HG02870 (cell line): ENCODE data around the gene PLCH1.
"Not testable (repeated sequence)": the region's sequence is repeated elsewhere in the genome, so short reads cannot be mapped to it uniquely, and the experiment has no call there.

ENCODE experiments used
- ATAC-seq: cut with Tn5 transposase; IDR thresholded peaks from one replicate; pipeline ENCODE4 v1.9.1; 2021; ENCODE audit warnings: mild to moderate bottlenecking, moderate library complexity; ENCODE audit not compliant: unreplicated experiment

The PLCH1 gene

GRCh38 chr3:155651489-155652218, 93.2 kb downstream of the PLCH1 start:
- ATAC-seq, result no peak

- ATAC-seq, result no peak
Measured at GRCh38 chr3:155648013-155648591, 96.8 kb downstream of the PLCH1 start.

- no peak for ATAC-seq
Measured at GRCh38 chr3:155647206-155647605, 97.7 kb downstream of the PLCH1 start.

- ATAC-seq, result no peak
Measured at GRCh38 chr3:155646669-155647068, 98.2 kb downstream of the PLCH1 start.

- ATAC-seq, result no peak
Measured at GRCh38 chr3:155646128-155646527, 98.7 kb downstream of the PLCH1 start.

DNA sequence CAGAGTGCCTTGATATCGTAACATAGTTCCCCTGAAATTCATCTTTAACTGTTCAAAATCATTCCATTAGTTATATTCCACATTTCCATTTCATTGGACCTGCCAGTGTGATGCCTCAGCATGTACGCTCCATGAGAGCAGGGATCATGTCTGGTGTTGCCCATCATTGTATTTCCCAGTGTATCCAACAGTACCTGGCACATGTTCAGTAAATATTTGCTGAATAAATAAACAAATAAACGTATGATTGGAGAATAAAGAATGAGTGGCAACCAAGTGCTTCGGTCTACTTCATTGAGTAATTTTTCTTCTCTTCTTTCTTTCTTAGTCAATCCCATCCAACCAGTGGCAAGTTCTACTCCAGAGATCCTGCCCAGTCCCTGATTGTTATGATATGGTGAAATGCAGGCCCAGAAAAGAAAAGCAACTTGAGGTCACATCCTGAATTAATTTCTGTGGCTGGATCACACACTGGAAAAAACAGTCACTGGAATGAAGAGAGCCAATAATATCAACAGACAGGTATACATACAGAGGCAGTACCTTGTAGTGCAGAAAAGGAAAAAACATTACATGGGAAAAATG, 101.2 kb downstream of the PLCH1 start:
- ATAC-seq, result no peak

GRCh38 chr3:155641956-155642355, 102.9 kb downstream of the PLCH1 start:
- no peak for ATAC-seq

DNA sequence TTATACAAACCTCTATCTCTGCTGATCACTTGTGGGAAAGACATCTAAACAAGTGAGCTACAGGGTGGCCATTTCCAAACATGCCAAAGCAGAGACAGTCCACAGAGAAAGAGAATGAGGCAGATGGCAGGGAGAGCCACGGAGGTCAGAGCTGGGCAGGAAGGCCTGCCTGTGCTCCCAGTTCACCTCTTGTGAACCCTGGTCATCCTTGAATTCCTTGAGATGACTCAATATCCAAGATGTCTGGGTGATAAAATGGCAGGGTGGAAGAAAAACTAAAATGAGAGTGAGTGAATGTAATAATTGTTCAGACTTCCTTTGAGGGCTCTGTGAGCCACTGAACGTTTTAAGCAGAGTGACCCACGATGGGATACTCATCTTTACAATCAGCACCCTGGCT, 104.8 kb downstream of the PLCH1 start:
- ATAC-seq, result no peak

DNA sequence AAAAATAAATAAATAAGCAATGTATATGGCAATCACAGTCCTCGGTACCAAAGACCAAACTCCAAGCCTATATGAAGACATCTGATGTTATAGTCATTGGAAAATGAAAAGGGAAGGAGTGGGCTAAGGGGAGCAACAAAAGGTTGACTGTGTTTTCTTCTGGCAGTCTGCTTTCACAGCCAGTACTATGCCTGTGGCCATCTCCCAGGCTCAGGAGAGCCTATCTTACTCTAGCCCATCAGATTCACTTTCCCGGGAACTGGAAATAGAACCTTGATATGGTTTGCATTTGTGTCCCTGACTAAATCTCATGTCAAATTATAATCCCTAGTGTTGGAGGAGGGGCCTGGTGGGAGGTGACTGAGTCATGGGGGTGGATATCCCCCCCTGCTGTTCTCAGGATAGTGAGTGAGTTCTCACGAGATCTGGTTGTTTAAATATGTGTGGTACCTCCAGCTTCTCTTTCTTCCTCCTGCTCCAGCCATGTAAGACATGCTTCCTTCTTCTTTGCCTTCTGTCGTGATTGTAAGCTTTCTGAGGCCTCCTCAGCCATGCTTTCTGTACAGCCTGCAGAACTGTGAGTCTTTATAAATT, 105.3 kb downstream of the PLCH1 start:
- no peak for ATAC-seq

GRCh38 chr3:155638461-155638860, 106.4 kb downstream of the PLCH1 start:
- not testable (repeated sequence) for ATAC-seq

DNA sequence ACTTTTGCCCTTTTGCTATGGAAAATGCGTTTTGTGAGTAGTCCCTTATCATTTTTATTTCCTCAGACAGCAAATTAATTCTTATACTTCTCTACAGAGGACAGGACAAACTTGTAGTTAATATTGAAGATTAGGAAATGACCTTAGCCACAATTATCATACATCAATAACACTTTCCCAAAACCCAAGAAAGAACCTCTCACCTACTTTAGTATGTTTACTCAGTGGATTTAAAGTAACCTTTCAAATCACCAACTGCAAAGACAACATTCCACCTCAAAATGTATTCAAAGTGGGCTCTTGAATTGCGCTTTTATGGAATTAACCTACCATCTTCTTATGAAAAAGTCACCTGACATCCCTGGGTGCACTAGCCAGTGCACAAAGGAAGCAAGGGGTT, 107.3 kb downstream of the PLCH1 start:
- ATAC-seq, result no peak

GRCh38 chr3:155635056-155635455, 109.8 kb downstream of the PLCH1 start:
- no peak for ATAC-seq

DNA sequence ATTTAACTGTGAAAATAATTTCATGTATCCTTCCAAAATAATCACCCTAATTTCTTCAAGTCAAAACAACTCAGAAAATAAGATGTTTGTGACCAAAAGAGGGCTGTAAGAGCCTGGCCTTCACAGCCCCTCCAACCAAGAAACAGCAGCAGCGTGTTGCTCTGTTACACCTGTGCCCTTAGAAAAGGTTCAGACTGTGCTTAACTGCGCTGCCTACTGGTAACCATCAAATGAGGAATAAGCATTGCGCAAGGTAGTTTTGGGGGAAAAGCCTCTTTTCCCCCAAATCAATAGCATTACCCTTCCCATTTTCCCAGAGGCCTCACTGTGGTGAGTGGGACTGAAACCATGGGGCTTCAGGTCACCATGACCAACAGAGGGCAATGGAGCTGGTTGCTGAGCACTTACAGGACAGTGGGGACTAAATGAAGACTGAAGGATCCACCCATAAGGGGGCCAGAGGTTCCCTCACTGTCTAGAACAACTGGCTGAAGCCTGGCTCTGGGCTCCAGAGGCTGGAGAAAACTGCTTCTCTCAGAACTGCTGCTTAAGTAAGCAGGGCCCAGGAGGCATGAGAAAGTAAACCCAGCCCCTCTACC, 110.7 kb downstream of the PLCH1 start:
- ATAC-seq, result no peak

DNA sequence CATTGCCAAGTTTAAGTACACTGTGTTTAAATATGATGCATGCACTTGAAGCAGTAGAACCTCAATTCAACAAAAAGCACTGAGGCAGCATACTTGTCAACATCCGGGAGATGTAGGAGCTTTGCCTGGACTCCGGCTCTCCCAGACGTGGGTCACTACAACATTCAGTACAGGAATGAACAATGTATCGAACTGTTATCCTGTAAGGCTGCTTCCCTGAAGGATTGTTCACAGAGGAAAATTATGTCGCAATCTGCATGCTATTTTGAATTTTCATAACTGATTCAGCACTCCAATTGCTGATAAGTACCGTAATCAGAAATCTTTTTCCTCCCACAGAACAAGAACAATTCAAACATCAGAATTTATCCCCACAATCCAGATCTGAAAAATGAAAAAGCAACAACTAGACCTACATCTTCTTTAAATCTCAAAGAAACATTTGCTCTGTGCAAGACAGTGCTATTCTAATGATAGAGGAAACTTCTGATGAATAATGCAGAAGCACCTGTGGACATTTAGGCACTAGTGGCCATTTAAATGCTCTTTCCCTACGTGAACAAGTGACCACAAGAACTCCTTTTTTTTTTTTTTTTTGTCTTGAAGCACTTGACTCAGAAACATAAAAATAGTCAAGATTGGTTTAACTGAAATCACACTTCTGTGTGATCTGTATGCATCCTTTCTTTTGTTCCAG, 113.4 kb downstream of the PLCH1 start:
- no peak for ATAC-seq

DNA sequence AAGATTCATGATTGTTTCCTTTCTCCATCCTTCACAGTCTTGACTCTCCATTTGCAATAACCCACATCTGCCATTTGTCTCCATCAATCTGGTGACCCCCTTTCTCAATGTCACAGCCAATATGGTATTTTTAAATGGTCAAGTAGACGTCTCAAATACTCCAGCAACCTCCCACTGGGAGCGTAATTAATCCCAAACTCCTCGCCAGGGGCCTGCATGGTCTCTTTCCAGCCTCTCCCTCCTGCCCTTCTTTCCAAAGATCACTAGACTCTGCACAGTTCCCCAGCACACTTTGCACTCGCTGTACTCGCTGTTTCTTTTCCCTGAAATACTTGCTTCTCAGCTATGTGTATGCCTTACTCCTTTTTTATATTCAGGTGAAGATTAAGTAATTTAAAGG, 115.3 kb downstream of the PLCH1 start:
- ATAC-seq, result no peak

DNA sequence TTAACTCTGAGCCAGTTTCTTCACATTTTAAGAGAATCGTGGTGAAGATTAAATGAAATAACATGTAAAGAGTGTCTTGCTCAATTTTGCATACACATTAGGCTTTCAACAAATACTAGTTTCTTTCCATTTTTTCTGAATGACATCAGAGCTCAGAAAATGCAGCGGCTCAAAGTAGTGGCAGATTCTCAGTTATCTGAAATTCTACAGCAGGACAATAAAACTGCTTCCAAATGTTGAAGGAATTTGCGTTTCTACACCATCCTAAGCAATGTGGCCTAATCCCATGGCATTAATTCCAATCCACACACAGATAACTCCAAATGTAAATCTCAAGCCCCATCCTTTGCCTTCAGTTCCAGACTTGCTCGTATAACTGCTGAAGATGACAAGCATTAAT, 115.8 kb downstream of the PLCH1 start:
- ATAC-seq, result no peak

- not testable (repeated sequence) for ATAC-seq
Measured at GRCh38 chr3:155622647-155623046, 122.2 kb downstream of the PLCH1 start.

- ATAC-seq, result not testable (repeated sequence)
Measured at GRCh38 chr3:155620552-155620951, 124.3 kb downstream of the PLCH1 start.

DNA sequence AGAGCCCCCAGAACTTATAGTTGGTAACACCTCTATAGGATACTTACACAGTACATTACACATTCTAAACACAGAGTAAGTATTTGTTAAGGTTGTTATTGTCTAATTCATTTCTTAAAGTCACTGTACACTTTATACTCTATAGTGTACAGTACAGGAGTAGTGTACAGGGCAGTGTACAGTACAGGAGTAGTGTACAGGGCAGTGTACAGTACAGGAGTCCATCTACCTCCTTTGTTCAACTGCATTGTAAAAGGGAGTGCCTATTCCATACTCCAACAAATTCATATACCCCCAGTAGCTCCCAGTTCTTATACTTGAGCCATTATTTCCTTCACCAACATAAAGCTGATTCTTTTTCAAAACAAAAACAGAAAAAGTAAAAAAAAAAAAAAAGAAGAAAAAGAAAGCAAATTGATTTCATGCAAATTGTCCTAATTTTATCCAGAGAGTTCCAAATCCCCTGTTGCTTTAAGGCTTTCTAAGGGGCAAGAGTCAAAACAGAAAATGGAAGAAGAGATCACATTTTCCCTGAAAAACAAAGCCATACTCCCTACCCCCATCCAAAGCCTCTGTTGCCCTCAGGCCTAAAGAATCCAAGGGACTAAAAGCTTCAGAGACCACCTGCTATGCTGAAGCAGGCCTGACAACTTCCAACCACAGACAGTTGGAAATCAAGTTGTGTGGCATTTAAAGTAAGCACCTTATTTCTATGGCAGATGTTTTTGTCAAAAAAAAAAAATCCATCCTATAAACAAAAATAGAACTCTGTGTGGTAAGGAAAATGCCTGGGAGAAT, 125.6 kb downstream of the PLCH1 start:
- no peak for ATAC-seq

- no peak for ATAC-seq
Measured at GRCh38 chr3:155618543-155618942, 126.3 kb downstream of the PLCH1 start.
